Measurements from ENCODE around the gene VWA1.
"Not testable (repeated sequence)": the region's sequence is repeated elsewhere in the genome, so short reads cannot be mapped to it uniquely, and the experiment has no call there.

Gene VWA1

DNA sequence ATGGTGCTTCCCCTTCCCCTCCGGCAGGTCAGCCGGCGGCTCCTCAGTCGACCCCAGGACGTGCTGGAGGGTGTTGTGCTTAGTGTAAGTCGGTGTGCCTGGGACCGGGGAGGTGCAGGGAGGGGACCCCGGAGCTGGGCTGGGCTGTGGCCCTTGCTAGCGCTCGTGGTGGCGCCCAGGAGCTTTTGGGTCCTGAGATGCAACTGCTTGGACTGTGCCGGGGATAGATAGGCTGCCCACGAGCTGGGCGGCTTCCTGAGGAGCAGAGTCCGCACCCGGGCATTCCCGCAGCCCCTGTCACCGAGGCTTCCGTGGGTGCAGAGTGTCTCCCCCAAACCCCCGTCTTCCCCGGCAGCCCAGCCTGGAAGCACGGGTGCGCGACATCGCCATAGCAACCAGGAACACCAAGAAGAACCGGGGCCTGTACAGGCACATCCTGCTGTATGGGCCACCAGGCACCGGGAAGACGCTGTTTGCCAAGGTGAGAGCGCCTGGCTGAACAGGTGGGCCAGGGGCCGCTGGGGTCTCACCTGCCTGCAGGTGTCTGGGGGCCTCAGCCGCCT lies 50.3 kb downstream of the VWA1 start:
- not testable (repeated sequence) for DNase-seq (ENCODE audit: low spot score)

DNA sequence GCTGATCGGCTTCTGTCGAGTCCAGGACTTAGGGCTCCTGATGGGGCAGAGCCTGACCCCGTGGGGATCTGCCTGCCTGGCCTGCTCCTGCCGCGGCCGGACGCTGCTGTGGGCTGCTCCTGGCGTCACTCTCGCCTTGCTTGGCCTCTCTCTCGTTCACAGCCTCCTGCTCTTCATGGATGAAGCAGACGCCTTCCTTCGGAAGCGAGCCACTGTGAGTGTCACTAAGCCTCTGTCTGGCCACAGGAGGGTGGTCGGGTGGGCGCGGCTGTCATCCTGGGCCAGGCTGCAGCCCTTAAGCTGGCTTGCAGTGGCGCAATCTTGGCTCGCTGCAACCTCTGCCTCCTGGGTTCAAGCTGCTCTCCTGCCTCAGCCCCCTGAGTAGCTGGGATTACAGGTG lies 52.2 kb downstream of the VWA1 start:
- DNase-seq (ENCODE audit: low spot score), result no peak

DNA sequence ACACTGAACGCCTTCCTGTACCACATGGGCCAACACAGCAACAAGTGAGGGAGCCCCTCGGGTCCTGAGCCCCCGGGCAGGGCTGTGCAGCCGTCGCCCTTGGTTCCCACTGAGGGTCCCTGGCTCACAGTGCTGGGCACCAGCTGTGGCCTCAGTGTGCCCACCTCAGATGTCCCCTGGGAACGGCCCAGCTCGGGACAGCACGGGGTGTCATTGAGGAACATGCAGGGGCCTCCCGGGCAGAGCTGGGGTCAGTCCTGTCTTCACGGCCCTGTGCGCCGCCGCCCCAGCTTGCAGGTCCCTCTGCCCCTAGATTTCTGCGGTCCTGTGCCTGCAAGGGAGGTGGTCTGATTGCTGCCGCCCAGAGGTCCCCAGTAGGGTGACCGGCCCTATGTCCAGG lies 53.7 kb downstream of the VWA1 start:
- DNase-seq (ENCODE audit: low spot score), result no peak

DNA sequence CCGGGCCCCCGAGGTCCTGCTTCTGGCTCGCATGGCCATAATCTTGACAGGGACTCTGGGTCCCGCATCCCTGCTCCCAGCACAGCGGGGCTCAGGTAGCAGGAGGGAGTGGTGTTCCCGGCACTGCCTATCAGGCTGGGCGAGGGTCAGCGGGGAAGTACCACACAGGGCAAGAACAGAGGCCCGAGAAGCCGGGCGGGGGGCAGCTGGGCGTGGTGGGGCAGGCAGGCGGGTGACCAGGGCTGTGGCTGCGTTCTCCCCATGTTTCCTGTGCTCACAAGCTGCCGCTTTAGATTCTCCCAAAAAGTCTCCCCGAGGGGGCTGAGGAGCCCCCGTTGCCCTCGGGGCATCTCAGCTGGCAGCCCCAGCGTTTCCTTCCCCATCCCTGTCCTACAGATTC lies 54.4 kb downstream of the VWA1 start:
- no peak for DNase-seq (ENCODE audit: low spot score)

DNA sequence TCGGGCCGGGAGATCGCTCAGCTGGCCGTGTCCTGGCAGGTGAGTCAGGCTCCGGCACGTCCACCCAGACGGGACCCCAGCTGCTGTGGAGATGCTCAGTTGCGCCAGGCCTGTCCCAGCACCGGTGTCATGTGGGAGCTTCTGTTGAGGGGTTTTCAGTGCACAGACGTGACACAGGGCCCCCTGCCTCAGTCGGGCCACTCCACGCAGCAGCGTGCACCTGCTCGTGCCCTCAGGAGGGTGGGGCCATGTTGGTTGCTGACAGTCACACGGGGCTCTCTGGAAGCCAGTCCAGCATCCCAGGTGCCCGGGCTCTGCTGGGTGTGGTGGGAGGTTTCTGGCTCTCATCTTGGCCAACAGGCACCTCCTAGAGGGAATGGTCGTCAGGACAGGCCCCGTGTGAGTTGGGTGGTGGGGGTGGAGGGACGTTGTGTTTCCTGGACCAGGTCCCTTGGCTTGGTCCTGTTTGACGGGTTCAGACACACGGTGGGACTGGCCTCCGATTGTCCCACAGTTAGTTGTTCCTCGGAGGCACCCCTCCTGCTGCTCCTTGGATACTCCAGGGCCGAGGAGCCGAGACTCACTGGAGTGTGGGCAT lies 55.2 kb downstream of the VWA1 start:
- DNase-seq (ENCODE audit: low spot score), result no peak

DNA sequence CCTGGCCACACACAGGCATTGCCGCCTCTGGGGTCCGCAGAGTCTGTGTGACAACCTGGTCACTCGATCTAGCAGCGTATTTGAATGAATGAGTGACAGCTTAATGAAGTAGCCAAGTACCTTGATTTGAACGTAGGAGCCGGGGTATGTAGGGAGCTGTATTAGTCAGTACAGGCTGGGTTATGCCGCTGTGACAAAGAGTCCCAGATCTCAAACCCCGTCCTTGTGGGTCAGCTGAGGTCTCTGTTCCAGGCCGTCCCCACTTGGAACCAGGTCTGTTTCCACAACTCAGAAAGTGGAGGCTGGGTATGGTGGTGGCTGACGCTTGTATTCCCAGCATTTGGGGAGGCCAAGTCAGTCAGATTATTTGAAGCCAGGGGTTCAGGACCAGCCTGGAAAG lies 56.1 kb downstream of the VWA1 start:
- no peak for DNase-seq (ENCODE audit: low spot score)

All from D341Med (cell line).